ENCODE data around the gene TBX2.

Gene TBX2

DNA sequence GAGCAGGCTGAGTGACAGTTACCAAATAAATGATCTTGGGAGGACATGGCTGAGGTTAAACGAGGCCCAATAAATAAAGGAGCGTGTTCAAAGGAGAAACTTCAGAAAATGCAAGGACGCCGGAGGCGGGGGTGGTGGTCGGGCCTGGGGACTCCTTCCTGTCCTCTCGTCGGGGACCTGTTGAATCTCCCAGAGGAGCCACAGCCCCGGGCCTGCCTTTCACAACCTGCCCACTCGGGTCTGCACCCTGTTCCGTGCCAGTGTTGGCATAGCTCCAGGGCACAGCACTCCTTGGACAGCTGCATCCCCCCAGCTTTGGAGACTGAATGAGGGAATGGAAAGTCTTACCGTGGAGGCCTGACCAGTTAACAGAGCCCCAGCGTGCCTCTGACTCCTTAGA, 44.4 kb downstream of the TBX2 start:
- ATAC-seq = no peak
- TF ChIP-seq, protein P1, sequence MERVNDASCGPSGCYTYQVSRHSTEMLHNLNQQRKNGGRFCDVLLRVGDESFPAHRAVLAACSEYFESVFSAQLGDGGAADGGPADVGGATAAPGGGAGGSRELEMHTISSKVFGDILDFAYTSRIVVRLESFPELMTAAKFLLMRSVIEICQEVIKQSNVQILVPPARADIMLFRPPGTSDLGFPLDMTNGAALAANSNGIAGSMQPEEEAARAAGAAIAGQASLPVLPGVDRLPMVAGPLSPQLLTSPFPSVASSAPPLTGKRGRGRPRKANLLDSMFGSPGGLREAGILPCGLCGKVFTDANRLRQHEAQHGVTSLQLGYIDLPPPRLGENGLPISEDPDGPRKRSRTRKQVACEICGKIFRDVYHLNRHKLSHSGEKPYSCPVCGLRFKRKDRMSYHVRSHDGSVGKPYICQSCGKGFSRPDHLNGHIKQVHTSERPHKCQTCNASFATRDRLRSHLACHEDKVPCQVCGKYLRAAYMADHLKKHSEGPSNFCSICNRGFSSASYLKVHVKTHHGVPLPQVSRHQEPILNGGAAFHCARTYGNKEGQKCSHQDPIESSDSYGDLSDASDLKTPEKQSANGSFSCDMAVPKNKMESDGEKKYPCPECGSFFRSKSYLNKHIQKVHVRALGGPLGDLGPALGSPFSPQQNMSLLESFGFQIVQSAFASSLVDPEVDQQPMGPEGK (CRISPR knock-in tag; IDR thresholded peaks at IDR 0.05; ENCODE audit: borderline replicate concordance) = no peak
- TF ChIP-seq ZNF70 (CRISPR knock-in tag; IDR thresholded peaks at IDR 0.05) (no peak), OSR1 (CRISPR knock-in tag; IDR thresholded peaks at IDR 0.05) (no peak), TOX (CRISPR knock-in tag; IDR thresholded peaks at IDR 0.05; ENCODE audit: borderline replicate concordance) (no peak)
- TF ChIP-seq, protein P2, sequence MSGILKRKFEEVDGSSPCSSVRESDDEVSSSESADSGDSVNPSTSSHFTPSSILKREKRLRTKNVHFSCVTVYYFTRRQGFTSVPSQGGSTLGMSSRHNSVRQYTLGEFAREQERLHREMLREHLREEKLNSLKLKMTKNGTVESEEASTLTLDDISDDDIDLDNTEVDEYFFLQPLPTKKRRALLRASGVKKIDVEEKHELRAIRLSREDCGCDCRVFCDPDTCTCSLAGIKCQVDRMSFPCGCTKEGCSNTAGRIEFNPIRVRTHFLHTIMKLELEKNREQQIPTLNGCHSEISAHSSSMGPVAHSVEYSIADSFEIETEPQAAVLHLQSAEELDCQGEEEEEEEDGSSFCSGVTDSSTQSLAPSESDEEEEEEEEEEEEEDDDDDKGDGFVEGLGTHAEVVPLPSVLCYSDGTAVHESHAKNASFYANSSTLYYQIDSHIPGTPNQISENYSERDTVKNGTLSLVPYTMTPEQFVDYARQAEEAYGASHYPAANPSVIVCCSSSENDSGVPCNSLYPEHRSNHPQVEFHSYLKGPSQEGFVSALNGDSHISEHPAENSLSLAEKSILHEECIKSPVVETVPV (CRISPR knock-in tag; IDR thresholded peaks at IDR 0.05) = no peak

DNA sequence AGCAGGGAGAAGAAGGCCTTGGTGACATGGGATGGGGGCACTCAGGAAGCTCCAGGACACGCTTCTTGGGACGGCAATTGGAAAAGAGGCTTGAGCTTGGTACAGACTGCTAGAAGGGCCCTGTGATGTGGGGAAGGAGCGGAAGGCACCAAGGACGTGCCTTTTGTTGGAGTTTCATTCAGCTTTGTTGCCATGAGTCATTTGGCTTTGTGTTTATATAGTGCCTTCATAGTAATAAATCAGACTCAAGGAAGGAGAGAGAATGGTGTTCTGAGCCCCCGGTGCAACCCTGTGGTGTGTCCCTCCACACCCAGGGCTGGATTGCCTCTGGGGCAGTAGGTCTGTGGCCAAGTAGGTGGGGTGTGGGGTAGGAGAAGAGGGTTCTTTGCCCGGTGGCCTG, 45.2 kb downstream of the TBX2 start:
- no peak for TF ChIP-seq ZNF8 (CRISPR knock-in tag; IDR thresholded peaks at IDR 0.05)
- TF ChIP-seq ZNF565 (CRISPR knock-in tag; conservative IDR thresholded peaks at IDR 0.05; ENCODE audit: low read depth) = no peak
- no peak for TF ChIP-seq TOX (CRISPR knock-in tag; IDR thresholded peaks at IDR 0.05; ENCODE audit: borderline replicate concordance)
- no peak for TF ChIP-seq GLIS3 (CRISPR knock-in tag; IDR thresholded peaks at IDR 0.05)
- TF ChIP-seq, protein P3, sequence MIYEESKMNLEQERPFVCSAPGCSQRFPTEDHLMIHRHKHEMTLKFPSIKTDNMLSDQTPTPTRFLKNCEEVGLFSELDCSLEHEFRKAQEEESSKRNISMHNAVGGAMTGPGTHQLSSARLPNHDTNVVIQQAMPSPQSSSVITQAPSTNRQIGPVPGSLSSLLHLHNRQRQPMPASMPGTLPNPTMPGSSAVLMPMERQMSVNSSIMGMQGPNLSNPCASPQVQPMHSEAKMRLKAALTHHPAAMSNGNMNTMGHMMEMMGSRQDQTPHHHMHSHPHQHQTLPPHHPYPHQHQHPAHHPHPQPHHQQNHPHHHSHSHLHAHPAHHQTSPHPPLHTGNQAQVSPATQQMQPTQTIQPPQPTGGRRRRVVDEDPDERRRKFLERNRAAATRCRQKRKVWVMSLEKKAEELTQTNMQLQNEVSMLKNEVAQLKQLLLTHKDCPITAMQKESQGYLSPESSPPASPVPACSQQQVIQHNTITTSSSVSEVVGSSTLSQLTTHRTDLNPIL (CRISPR knock-in tag; IDR thresholded peaks at IDR 0.05; ENCODE audit: low read depth) = no peak
- no peak for TF ChIP-seq ZFP3 (CRISPR knock-in tag; IDR thresholded peaks at IDR 0.05)
- TF ChIP-seq, protein P4, sequence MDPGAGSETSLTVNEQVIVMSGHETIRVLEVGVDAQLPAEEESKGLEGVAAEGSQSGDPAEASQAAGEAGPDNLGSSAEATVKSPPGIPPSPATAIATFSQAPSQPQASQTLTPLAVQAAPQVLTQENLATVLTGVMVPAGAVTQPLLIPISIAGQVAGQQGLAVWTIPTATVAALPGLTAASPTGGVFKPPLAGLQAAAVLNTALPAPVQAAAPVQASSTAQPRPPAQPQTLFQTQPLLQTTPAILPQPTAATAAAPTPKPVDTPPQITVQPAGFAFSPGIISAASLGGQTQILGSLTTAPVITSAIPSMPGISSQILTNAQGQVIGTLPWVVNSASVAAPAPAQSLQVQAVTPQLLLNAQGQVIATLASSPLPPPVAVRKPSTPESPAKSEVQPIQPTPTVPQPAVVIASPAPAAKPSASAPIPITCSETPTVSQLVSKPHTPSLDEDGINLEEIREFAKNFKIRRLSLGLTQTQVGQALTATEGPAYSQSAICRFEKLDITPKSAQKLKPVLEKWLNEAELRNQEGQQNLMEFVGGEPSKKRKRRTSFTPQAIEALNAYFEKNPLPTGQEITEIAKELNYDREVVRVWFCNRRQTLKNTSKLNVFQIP (CRISPR knock-in tag; IDR thresholded peaks at IDR 0.05; ENCODE audit: borderline replicate concordance, low read depth) = no peak
- no peak for TF ChIP-seq ISL1 (CRISPR knock-in tag; IDR thresholded peaks at IDR 0.05)
- TF ChIP-seq SNAI2 (CRISPR knock-in tag; IDR thresholded peaks at IDR 0.05) = no peak
- no peak for TF ChIP-seq OSR1 (CRISPR knock-in tag; IDR thresholded peaks at IDR 0.05)
- TF ChIP-seq CSDC2 (CRISPR knock-in tag; IDR thresholded peaks at IDR 0.05) = no peak
- TF ChIP-seq, protein P2 (CRISPR knock-in tag; IDR thresholded peaks at IDR 0.05) = no peak
- TF ChIP-seq, protein P1 (CRISPR knock-in tag; IDR thresholded peaks at IDR 0.05; ENCODE audit: borderline replicate concordance) = no peak
- TF ChIP-seq ZC3H10 (CRISPR knock-in tag; IDR thresholded peaks at IDR 0.05) = no peak
- TF ChIP-seq RARB (CRISPR knock-in tag; IDR thresholded peaks at IDR 0.05) = no peak
- ATAC-seq = no peak

DNA sequence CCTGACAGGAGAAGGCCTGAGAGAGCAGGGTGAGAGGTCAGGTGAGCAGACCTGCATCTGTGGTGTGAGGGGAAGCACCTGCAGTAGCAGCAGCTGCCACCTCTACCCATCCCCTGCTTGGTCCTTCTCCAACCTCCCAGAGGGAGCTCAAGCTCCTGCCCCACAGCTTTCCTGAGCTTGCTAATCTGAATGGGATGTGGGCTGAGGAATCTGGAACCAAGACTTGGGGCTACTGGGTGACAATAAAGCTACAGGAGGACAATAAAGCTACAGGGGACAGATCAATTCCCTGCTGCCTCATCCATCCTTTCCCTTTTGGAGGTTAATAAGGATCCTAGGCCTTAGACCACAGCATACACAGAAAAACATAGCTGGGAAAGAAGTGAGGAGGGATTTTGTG, 47.7 kb downstream of the TBX2 start:
- TF ChIP-seq, protein P2 (CRISPR knock-in tag; IDR thresholded peaks at IDR 0.05) = no peak
- TF ChIP-seq BACH2 (CRISPR knock-in tag; IDR thresholded peaks at IDR 0.05; ENCODE audit: borderline replicate concordance) (no peak), ISL1 (CRISPR knock-in tag; IDR thresholded peaks at IDR 0.05) (no peak)
- ATAC-seq = no peak
